Measurements from ENCODE around the gene KCNJ9.
A peak's percentile ranks its signal among the peaks of the same experiment; 100 is the strongest.
"Not testable (repeated sequence)": the region's sequence is repeated elsewhere in the genome, so short reads cannot be mapped to it uniquely, and the experiment has no call there.

Gene KCNJ9

DNA sequence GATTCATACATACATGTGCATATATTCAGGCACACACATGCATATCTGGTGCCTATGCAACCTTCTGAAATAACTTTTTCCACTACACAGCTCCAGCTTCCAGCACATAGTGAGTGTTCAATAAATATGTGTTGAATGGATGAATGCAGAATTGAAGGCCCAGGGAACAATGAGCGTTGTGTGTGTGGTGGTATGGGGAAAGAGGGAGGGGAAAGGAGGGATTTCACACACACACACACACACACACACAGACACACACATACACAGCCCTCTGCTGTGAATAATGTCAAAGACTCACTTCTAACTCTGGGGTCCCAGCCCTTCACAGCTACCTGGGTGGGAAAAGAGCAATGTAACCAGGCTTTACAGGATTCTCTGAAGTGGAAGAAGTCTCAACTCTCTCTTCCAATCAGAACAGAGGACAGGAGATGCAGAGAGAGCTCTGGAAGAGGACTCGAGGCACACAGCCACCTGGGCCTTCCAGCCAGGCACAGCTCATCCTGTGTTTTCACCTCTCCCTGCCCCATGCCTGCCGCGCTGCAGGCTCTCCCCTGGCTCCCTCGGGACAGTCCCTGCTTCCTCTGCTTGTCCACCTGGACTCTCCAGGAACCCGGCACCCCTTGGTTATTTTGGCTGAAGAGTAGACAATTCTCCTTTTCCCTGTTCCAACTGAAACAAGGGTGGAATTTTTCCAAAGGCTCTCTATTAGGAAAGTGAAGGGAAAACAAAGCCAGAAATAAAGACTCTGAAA lies 22.5 kb downstream of the KCNJ9 start:
- no peak for DNase-seq (ENCODE audit: low spot score)

DNA sequence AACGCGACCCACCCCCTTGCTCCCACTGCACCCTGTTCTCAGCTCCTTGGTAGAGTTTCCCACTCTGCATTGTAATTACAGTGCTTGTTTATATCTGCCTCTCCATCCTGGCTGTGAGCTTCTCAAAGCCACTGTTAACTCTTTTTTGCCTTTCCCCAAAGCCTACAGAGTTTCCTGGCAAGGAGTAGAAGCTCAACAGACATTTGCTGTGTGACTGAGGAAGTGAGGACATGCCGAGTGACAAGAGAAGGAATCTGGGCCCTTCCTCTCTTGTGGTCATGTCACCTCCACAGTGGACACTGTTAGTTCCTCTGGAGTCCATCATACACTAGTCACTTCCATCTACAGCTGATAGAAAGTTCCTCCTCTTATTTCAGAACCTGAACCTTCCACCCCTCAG lies 23.1 kb downstream of the KCNJ9 start:
- DNase-seq (ENCODE audit: low spot score) = no peak

DNA sequence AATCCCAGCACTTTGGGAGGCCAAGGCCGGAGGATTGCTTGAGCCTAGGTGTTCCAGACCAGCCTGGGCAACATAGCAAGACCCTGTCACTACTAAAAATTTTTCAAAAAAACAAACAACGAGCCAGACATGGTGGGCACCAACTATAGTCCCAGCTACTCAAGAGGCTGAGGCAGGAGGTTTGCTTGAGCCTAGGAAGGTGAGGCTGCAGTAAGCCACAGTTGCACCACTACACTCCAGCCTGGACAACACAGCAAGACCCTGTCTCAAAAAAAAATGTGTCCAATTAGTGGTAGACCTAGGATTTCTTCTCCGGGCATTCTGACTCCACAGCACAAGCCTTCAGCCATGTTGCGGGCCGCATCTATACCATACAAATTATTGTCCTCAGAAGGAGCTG lies 23.8 kb downstream of the KCNJ9 start:
- DNase-seq (ENCODE audit: low spot score) = no peak

DNA sequence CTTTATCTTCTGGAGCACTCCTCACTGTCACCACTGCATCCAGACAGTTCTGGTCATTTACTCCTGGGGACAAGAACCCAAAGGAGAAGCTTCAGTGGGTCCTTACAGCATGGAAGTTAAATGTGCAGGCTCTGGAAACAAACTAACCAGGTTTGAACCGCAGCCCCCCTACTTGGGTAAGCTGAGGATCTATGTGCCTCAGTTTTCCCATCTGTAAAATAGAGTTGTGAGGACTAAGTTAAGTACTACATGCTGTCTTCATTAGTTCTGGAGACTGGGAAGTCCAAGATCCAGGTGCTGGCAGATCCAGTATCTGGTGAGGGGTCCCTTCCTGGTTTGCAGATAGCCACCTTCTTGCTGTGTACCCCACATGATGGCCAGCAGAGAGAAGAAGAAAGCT lies 26.2 kb downstream of the KCNJ9 start:
- no peak for DNase-seq (ENCODE audit: low spot score)

DNA sequence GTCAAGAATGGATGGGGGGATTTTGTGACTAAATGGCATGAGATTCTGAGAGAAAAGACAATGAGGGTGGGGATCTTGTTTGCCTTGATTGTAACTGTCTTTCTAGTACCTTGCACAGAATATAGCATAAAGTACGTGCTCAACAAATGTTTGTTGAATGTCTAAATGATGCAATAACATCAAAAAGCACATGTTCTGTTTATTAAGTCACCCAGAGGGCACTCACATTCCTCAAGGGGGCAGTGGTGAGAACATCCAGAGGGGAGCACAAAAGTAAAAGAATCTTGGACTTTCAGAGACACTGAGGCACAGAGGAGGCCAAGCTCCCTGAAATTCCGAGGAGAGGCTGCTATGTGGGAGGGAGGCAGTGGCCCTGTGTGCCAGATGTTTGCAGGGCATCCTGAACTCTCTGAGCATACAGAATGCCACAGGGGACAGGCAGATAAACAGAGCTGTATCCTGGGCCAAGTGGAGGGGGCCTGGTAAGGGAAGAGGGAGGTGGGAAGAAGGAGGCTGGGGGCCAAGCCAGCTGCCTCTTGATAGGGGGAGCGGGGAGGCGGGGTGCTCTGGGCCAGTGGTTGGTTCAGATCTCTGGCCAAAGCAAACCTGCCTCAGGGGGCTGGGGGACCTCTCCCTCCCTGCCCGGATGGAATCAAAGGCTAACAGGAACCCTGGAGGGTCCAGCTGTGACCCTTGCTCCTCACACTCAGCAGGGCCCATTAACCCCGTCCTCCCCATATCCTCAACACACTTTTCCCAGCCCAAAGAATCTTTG lies 27.7 kb downstream of the KCNJ9 start:
- DNase-seq (ENCODE audit: low spot score) = peak; percentile 55

DNA sequence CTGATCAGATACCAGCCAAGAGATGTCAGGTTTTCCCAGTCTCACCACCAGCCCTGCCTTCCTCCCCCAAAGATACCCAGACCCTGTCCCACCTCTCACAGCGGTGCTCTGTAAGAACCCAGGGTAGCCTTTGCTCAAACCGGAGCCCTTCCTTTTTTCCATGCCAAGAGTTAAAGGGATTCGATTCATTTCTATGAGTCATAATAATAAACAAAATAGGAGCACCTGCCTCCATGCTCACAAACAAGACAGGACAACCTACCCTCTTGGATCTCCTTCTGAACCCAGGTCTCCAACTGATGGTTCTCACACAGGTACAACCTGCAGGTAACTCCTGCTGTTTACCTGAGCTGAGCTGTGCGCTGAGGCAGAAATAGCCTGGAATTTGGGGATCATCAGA lies 28.3 kb downstream of the KCNJ9 start:
- no peak for DNase-seq (ENCODE audit: low spot score)

DNA sequence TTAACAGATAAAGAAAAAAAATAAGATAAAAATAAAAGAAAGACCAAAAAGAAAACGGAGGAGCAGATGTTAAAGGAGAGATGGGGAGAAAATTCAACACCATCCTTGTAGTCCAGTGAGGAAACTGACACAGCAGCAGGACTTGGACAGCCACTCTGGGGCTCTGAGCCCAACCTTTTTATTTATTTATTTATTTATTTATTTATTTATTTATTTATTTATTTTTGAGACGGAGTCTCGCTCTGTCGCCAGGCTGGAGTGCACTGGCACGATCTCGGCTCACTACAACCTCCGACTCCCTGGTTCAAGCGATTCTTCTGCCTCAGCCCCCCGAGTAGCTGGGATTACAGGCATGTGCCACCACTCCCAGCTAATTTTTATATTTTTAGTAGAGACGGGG lies 30.1 kb downstream of the KCNJ9 start:
- not testable (repeated sequence) for DNase-seq (ENCODE audit: low spot score)

DNA sequence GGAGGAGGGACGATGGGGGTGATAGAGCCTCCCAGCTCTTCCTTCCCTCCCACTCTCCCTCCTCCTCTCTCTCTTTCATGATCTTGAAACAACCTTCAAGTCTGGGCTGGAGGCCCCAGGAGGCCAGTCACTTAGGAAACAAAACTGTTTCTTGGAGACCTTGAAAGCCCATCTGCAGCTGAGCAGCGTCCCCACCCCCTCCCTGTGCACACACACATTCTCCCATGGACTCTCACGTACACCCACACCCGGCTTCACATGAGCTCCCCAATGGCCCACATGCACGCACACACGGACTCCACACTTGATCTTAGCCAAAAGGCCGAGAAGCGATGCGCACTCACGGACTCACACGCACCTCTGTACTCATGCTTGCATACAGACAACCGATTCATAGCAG lies 31.0 kb downstream of the KCNJ9 start:
- DNase-seq (ENCODE audit: low spot score) = no peak

DNA sequence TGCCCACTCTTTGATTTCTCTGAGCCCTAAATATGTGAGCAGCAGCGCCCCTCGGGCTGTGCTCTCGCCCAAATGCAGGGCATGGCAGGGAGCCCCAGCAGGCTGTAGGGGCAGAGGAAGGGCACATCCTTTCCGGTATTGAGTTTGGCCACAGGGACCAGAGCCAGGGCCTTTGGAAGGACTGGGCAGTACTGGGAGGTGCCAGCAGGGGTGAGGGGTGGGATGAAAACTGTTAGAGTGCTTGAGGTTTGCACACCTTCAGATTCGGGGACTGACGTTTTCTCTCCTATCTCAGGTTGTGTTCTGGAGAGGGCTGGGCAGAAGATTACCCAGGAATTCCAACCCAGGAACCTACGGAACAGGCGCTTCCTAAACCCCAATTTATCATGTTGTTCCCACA lies 32.1 kb downstream of the KCNJ9 start:
- DNase-seq (ENCODE audit: low spot score) = no peak

DNA sequence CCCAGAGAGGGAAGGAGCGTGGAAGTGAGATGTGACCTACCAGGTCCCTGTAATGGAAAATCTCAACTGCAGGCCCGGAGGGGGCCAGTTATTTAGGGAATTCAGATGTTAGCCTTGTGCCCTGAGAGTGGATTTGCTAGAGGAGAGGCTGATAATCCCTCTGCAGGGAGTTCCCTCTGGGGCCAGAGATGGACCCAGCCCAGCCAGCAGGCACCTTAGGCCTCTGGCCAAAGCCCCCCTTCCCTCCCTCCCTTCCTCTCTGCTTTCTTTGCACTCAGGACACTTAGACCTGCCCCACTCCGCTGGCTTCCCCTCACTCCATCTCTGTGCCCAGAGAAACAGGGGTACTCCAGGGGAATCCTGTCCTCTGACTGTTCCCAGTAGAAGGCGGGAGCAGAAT lies 32.7 kb downstream of the KCNJ9 start:
- no peak for DNase-seq (ENCODE audit: low spot score)

DNA sequence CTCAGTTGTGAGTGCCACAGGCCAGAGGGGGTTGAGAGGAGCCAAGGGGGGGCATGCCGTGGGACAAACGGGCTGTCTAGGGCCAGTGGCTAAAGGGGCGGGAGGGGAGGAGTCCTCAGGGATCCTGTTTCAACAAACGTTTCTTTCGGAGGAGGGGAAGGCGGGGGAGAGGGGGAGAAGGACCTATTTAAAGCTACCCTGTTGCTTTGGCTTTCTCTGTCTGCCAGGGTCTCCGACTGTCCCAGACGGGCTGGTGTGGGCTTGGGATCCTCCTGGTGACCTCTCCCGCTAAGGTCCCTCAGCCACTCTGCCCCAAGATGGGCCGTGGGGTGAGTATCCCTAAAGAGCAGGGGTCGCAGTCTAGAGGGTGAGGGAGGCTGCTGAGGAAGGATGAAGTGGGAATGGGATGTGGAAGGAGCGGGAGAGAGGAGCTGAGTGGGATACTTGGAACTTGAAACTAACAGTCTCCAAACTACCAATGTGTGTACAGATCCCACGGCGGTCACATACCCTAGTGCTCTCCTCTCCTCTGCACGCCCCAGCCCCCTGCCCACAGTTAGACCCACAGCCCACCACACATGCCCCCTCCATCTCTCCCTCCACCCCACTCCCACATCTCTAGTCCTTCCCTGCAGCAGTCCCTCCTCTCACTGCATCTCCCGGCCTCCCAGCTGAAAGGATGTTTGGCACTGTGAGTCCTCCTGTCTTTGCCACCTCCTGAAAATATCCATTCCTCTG lies 34.4 kb downstream of the KCNJ9 start, which contains the start of gene ATP1A2:
TSS of gene ATP1A2 (plus strand) at position 215 of the 738 bp plus-strand sequence. CDS start at position 318, 103 bp downstream.
- no peak for DNase-seq (ENCODE audit: low spot score)

DNA sequence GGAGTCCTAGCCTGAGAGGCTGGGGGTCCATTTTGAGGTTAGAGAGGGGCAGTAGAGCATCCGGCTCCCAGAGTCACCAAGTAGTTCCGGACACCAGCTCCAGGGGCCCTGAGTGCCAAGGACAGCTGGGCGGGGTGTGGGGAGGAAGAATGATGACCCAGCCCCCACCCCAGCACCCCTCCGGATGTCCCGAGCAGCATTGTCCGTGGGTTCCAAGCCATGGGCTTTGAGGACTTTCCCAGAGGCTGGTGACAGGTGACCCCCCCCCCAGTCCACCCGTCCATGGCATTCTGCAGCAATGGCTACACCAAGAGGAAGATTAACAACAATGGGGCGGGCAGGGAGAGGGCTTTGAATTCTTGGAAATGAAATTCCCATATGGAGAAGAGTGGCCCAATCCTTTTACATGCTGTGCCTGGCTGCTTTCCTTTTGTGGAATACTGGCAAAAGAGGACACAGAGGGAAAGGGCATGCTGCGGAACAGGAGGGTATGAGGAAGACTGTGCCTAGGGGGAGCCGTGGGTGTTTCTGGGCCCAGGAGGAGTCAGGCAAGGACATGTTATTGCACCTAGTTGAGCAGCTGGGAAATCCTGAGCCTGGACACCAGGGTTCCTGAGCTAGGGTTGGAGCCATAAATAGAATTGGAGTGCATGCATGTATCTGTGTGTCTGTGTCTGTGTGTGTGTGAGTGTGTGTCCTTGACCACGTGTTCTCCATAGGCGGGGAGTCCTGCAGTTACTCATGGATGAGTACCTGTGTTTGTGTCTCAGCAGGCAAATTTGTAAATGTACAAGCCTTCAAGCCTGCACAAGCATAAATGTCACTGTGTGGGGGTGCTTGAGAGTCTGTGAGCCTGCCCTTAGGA lies 35.2 kb downstream of the KCNJ9 start:
- no peak for DNase-seq (ENCODE audit: low spot score)

DNA sequence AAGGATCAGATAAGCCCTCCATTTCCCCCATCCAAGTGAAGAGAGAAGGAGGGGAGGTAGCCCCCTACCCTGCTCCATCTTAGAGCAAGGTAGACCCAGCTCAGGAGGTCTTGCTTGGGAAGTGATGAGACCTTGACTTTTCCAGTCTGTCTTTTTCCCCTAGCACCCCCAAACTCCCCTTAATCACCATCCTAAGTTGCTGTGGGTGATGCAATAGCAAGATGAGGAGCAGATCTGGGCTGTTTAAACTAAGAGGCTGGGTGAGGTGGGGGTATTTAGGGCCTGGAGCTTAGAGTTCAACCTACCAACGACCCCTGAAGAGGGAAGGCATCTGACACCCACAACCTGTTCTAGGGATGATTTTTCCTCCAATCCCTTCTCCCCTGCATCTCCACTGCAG lies 36.0 kb downstream of the KCNJ9 start:
- DNase-seq (ENCODE audit: low spot score) = no peak

DNA sequence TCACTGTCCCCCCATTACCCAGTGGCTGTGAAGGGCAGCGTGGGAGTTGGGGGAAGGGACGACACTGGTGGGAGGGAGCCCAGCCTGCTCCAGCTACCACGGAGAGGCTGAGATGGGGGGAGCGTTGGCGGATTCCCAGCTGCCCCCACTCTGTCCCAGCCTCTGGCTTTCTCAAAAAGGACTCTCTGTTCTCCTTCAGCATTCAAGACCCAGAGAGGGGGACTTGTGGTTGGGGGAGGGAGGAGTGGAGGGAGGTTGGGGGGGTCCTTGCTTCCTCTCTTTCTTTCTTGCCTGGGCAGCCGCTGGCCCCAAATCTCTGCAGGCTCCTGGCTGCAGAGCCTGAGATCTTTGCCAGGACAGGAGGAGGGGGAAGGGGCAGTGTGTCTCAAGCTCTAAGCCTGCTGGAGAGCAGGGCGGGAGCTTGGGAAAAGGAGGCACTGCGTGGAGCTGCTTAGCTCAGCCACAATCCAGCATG lies 36.4 kb downstream of the KCNJ9 start:
- no peak for DNase-seq (ENCODE audit: low spot score)

DNA sequence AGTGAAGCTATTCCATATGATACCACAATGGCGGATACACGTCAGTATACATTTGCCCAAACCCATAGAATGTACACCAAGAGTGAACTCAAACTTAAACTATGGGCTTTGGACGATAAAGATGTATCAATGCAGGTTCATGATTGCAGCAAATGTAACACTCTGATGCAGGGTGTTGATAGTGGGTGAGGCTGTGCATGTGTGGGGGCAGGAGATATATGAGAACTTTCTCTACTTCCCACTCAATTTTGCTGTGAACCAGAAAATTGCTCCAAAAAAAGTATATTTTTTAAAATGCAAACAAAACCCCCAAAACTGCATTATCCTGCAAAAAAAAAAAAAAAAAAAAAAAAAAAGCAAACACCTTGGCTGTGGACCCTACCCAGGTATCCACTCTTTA lies 37.6 kb downstream of the KCNJ9 start:
- no peak for DNase-seq (ENCODE audit: low spot score)

DNA sequence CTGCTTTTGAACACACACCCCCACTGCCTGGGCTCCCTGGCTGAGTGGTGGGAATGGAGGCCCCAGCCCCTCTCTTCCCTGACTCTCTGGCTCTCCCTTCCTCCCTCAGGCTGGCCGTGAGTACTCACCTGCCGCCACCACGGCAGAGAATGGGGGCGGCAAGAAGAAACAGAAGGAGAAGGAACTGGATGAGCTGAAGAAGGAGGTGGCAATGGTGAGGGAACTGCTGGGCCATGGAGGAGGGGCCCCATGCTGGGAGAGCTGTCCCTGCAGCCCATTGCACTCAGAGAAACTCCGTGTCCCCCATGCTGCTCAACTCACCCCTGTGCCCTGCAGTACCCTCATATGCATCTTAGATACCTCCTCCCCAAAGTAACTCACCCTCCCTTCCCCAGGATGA lies 39.5 kb downstream of the KCNJ9 start:
- DNase-seq (ENCODE audit: low spot score) = no peak

DNA sequence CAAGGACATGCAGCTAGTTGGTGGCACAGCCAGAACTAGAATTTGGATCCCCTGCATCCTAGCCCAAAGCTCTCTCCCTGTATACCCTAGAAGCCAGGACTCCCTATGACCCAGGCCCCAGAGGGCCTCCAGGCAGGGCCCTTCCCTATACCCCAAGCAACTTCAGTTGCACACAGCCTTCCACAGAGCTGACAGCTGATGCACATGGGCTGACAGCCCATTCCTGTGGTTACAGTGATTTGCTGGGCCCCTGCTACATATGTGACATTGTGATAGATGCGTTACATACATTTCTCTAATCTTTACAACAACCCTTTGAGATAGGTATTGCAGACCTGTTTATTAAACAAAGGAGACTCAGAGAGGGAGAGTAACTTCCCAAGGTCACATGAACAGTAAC lies 40.0 kb downstream of the KCNJ9 start:
- no peak for DNase-seq (ENCODE audit: low spot score)

DNA sequence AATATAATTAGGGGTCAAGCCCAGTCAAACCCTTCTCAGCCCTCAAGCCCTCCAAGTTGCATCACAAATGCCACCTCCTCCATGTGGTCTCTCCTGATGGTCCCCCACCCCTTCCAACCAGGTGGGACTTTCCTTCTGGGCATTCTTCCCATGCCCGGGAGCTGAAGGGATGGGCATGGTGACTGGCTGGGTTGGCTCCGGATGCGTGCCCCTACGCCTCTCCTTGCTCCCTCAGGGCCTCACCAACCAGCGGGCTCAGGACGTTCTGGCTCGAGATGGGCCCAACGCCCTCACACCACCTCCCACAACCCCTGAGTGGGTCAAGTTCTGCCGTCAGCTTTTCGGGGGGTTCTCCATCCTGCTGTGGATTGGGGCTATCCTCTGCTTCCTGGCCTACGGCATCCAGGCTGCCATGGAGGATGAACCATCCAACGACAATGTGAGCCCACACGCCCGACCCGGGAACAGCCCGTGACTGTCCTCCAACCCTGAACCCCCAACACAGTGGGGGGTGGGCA lies 41.7 kb downstream of the KCNJ9 start:
- DNase-seq (ENCODE audit: low spot score) = no peak

DNA sequence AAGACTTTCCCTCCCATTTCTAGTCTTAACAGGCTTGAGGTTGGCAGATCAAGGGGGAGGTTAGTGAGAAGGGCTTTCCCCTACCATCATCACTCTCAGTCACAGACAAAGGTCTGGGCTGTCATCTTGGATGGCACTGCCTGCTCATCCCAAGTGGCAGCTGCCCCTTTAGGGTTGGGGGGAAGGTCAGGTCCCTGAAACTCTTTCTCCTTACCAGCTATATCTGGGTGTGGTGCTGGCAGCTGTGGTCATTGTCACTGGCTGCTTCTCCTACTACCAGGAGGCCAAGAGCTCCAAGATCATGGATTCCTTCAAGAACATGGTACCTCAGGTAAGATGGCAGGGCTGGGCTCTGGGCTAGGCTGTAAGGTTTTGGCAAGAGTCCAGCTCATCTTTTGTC lies 42.4 kb downstream of the KCNJ9 start:
- no peak for DNase-seq (ENCODE audit: low spot score)

DNA sequence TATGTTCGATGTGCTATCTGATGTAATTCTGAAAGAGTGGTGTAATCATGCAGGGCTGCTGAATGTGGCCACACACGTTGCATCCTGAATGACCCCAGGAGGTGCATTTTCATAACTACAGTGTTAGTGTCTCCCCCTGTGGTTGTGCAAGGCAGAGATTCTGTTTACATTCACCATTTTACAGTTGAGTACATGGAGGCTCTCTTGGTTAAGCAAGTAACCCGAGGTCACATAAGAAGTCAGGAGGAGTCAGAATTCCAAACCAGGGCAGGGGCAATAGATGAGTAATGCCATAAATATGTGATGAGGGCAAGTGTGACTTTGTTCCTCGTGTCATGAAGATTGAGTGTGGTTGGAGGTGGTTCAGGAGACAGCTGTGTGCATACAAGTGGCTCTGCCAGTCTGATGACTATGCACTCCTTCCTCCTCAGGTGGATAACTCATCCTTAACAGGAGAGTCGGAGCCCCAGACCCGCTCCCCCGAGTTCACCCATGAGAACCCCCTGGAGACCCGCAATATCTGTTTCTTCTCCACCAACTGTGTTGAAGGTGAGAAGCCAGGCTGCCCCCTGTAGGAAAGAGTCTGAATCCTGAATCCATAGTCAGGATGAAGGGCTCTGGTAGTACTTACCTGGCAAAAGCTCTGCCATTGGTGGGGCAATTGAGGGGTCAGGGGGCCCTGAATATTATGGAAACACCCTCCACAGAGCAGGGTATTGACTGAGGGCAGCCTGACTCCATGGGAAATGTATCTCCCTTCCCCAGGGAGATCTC lies 43.6 kb downstream of the KCNJ9 start:
- DNase-seq (ENCODE audit: low spot score) = no peak

DNA sequence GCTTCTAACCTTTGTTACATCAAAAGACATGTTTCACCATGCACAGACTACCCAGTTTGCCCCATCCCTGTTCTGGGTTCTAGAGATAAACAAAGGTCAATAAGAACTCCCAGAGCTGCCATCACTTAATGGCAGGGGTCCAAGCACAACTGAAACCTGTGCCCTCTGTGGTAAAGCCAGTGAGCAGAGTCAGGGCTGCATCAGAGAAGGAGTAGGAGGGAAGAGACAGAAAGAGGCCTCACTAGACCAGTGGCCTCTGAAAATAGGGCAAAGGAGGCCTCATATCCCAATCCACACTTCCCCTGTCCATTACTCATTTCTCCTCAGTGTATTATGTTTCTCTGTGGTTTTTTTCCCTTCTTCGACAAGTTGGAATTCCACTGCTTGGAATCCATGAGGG lies 44.4 kb downstream of the KCNJ9 start:
- DNase-seq (ENCODE audit: low spot score) = no peak
